Thoracic aorta (tissue), 2 donors: ENCODE measurements around the gene EIF6. TPM values are rescaled to one million over a fixed set of nuclear protein-coding genes. Genes with fewer than 3 reads are reported as not detected.

Experiments used
- ATAC-seq: fragments of 150-250 bp; one replicate; pipeline ENCODE4 v1.8.0; 2017; ENCODE audit warnings: low read depth; ENCODE audit not compliant: insufficient number of reproducible peaks, low FRiP score
- DNase-seq: peaks from one replicate; pipeline ENCODE4 v3.0.0-alpha.2; 2020; ENCODE audit warnings: low spot score
- H3K27ac ChIP-seq, 2 donors: fragments of 200-600 bp; sonication (generic); 1 replicate in 1 of 2; 2 replicates in 1 of 2; pipeline ENCODE4 v1.5.1; 2016; ENCODE audit warnings: mild to moderate bottlenecking in 2 of 2, moderate library complexity in 2 of 2
- H3K27me3 ChIP-seq: fragments of 200-600 bp; sonication (generic); replicated peaks from 2 replicates; pipeline ENCODE4 v1.6.0; 2016; ENCODE audit warnings: mild to moderate bottlenecking; ENCODE audit not compliant: insufficient read depth
- H3K36me3 ChIP-seq: fragments of 200-600 bp; sonication (generic); one replicate; pipeline ENCODE4 v1.5.1; 2016
- H3K4me1 ChIP-seq, 2 donors: fragments of 200-600 bp; sonication (generic); 1 replicate in 1 of 2; 2 replicates in 1 of 2; pipeline versions ENCODE4 v1.5.1 to v1.6.0; 2016; ENCODE audit warnings: low read depth in 2 of 2, mild to moderate bottlenecking in 1 of 2; ENCODE audit not compliant: control insufficient read depth in 1 of 2
- H3K4me3 ChIP-seq: fragments of 200-600 bp; sonication (generic); 2 replicates; pipeline ENCODE4 v1.5.1; 2016; ENCODE audit warnings: mild to moderate bottlenecking
- H3K9me3 ChIP-seq: fragments of 200-600 bp; sonication (generic); 2 replicates; pipeline ENCODE4 v1.5.1; 2016
- CTCF ChIP-seq: fragments of 200-600 bp; sonication (generic); IDR thresholded peaks from one replicate; pipeline ENCODE4 v1.5.1; 2019; ENCODE audit warnings: antibody characterized with exemption
- total RNA-seq, 2 donors: library from RNA; depleted of rRNA; stranded (reverse); fragments of >200 nt; gene quantifications; one replicate each; pipeline versions ENCODE4 v1.1.0 to v1.2.3, GENCODE V29; 2016

Gene EIF6
- total RNA-seq, 2 donors from 2014 or later, result 46.2 to 76.6 TPM

GRCh38 chr20:35288325-35289060 is 3.9 kb upstream of the EIF6 start:
- H3K27me3 ChIP-seq, result no peaks in the 10 kb centered on the region
- DNase-seq (no peak), ATAC-seq (no peak)
- H3K36me3 ChIP-seq, result no peaks in the 10 kb centered on the region
- no peak overlapping the region for H3K4me3 ChIP-seq
- peaks cover 5 to 6% of the 10 kb centered on the region in 2 donors for H3K4me1 ChIP-seq
- no peaks in the 10 kb centered on the region for H3K9me3 ChIP-seq
- H3K27ac ChIP-seq, result no peak overlapping the region
- TF ChIP-seq CTCF, result no peak

GRCh38 chr20:35287509-35288324 is 3.1 kb upstream of the EIF6 start:
- Histone ChIP-seq H3K36me3 (no peaks in the 10 kb centered on the region), H3K9me3 (no peaks in the 10 kb centered on the region), H3K4me1 (peaks cover 10 to 14% of the 10 kb centered on the region in 2 donors), H3K4me3 (no peak overlapping the region), H3K27ac (no peak overlapping the region), H3K27me3 (no peaks in the 10 kb centered on the region)
- no peak for TF ChIP-seq CTCF
- DNase-seq, result no peak
- no peak for ATAC-seq

- H3K4me1 ChIP-seq, result peaks cover 10 to 16% of the 10 kb centered on the region in 2 donors
- no peak overlapping the region for H3K4me3 ChIP-seq
- H3K36me3 ChIP-seq, result no peaks in the 10 kb centered on the region
- no peak for TF ChIP-seq CTCF
- ATAC-seq (no peak), DNase-seq (no peak)
- H3K27me3 ChIP-seq, result no peaks in the 10 kb centered on the region
- no peaks in the 10 kb centered on the region for H3K9me3 ChIP-seq
- no peak overlapping the region for H3K27ac ChIP-seq
Observed at GRCh38 chr20:35286899-35287508, 2.4 kb upstream of the EIF6 start.

- no peak overlapping the region for H3K27ac ChIP-seq
- DNase-seq (no peak), ATAC-seq (no peak)
- no peaks in the 10 kb centered on the region for H3K36me3 ChIP-seq
- no peak for TF ChIP-seq CTCF
- no peak overlapping the region for H3K4me3 ChIP-seq
- H3K4me1 ChIP-seq, result peaks cover 10 to 16% of the 10 kb centered on the region in 2 donors
- no peaks in the 10 kb centered on the region for H3K27me3 ChIP-seq
- no peaks in the 10 kb centered on the region for H3K9me3 ChIP-seq
Observed at GRCh38 chr20:35286077-35286898, 1.7 kb upstream of the EIF6 start.
